Measurements from ENCODE around the gene LRRC18.

LRRC18 gene

DNA sequence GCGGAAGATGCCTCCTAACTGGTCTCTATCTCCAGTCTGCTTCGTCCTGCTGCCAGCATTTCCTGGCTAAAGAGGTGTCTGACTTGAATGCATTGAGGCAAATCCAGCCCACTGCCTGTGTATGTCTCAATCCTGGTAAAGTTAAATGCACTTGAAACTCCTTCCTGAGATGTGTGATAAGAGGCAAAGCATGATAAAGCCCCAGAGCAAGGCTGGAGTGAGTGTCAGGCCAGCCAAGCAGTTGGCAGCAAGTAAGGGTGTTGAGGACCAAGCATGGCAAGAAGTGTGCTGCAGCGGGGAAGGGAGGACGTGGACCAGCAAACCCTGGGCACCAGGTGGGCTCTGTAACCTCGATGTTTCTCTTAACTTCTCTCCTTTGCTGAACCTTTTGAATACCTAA is 29.1 kb downstream of the LRRC18 start:
- DNase-seq (ENCODE audit: low read depth, low spot score), result no peak

DNA sequence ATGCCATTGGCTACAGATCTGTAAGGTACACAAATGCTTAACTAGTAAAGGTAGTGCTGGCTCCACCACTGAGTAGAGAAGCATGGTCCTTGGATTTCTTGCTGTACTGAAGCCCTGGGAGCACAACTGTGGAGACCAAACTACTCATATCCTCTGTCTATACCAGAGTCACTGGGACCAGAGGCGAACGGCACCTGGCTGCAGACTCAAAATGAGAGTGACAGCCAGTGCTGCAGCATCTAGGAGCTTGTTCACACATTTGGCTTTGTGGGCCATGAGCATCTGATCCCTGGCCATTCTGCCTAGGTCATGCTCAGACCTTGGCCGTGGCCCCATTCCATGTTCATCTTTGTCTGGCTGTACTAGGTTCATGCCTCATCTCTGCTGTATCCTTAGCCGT is 31.9 kb downstream of the LRRC18 start:
- no peak for DNase-seq (ENCODE audit: low read depth, low spot score)

DNA sequence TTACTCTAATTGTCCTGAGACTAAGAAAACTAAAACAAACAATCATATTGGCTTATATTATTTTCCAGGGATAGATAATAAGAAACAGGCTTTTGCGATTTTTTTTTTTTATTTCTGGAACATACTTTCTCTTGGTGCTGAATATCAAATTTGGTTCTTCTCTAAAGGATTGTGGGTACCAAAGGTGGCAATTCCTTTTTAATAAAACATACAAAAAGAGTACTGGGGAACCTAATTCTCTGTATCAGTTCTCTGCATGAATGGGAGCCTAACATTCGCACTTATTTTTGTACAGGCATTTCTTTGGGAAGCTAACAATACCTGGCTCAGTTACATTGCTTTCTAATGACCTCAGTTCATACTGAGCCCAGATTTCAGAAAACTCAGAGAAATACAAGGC is 32.8 kb downstream of the LRRC18 start:
- DNase-seq (ENCODE audit: low read depth, low spot score), result no peak

DNA sequence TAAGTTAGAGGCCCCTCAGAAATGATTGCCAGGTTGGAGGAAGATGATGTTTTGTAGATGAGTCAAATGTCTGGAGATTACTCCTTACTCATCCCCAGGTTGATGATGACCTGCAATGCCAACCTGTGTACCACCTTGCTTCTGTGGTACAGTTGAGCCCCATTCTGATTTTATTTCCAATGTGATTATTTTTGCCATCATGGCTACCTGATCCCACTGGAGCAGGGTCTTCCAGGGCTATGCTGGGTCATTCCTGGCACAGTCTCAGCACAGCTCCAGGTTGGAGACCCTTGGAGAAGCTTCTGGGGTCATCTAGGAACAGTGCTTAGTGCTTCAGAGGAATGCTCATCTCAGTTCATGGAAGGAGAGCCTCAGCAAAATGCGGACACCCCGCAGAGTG is 34.3 kb downstream of the LRRC18 start:
- DNase-seq (ENCODE audit: low read depth, low spot score), result no peak

GRCh38 chr10:48904861-48905260 is 34.8 kb downstream of the LRRC18 start:
- no peak for DNase-seq (ENCODE audit: low read depth, low spot score)

GRCh38 chr10:48903151-48903550 is 36.5 kb downstream of the LRRC18 start:
- no peak for DNase-seq (ENCODE audit: low read depth, low spot score)

DNA sequence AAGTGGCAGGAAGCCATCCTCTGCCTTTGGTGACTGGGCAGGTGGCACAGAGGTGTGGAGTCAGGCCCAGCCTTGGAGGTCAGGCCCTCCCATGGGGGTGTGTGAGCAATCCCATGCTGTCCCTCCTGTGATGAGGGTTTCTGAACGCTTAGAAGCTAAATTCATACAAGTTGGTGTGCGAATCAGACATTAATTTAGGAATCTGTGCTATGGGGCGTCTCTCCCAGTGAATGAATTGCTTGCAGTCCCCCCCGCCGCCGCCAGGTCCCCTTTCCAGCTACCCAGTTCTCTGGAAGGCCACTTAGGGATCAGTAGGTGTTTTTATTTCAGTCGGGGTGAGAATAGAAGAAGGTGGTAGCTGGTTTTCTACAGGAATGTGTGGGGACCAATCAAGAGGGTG is 37.5 kb downstream of the LRRC18 start:
- no peak for DNase-seq (ENCODE audit: low read depth, low spot score)

GRCh38 chr10:48901319-48901718 is 38.3 kb downstream of the LRRC18 start:
- DNase-seq (ENCODE audit: low read depth, low spot score), result no peak

GRCh38 chr10:48900371-48900801 is 39.3 kb downstream of the LRRC18 start:
- DNase-seq (ENCODE audit: low read depth, low spot score), result no peak

DNA sequence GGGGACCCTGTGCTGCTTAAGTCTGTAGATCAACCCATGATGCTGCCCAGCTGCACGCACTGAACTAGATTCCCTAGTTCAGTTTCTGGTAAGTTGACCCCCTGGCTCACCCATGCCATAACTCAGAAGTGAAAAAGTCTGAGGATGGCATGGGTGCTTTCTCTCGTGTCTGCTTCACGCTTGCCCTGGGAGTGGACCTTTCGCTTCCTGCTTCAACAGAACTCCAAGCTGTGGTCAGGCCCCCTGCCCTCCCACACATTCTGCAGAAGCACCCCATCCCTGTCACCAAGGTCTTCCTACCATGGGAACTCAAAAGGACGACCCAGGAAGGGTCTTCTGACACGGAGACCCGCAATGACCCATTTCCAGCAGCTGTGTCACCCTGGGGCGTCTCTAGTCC is 39.9 kb downstream of the LRRC18 start:
- no peak for DNase-seq (ENCODE audit: low read depth, low spot score)

DNA sequence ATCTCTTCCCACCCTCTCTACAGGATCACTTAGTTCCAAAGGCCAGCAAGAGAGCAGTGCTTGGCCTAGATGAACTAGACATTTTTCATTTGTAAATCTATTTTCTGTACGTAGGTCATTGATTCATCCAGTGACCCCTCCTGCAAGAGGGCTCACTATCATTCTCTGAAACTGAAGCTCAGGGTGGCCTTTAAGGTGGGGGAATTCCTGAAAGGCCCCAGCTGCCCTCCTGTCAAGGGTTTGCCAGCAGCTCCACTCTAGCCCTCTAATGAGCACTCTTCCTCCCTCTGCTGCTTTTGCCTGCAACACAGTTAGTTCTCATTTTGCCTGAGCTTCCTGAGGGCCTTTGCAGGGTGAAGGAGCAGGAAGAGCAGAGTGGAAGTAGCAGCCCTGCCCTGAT is 41.2 kb downstream of the LRRC18 start:
- no peak for DNase-seq (ENCODE audit: low read depth, low spot score)

- DNase-seq (ENCODE audit: low read depth, low spot score), result no peak
These were observed 42.2 kb downstream of the LRRC18 start for GRCh38 chr10:48897441-48897790.

- no peak for DNase-seq (ENCODE audit: low read depth, low spot score)
These were observed 42.7 kb downstream of the LRRC18 start for GRCh38 chr10:48896756-48897440.

- no peak for DNase-seq (ENCODE audit: low read depth, low spot score)
These were observed 43.8 kb downstream of the LRRC18 start for GRCh38 chr10:48895803-48896195.

DNA sequence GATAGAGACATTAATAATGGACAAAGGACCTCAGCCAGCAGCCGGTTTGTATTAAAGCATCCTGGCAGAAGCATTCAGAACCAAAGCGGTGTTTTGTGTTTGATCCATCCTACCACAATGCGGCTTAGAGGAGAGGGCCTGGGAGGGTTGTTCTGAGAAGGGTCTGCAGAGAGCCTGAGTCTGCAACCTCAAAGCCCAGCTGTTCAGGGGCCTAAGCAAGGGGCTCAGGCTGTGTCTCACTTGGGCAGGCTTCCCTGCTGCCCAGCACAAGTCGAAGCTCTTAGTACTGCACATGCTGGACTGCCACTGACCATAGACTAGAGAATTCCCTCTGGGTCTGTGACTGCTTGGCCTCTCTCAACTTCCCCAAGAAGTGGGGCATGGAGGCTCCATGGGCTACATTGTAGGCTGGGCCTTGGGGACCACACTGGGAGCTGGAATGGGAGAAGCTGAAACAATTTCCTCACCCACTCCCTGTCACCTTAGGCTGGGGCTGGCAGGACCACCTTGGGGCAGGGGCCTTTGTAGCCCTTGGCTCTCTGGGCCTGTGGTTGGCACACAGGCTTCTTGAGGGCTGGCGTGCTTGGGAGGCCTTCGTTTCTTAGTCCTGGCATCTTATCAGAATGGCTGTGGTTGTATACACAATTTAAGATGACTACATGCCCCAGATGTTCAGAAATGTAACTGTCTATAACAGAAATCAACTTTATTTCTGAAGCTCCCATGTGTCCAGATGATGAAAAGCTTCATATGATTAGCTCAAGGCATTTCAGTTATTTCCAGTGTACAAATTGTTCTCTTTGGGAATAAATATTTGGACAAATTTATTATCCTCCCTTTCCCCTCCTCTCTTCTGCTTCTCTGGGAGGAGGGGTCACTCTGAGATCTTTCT is 44.5 kb downstream of the LRRC18 start:
- no peak for DNase-seq (ENCODE audit: low read depth, low spot score)

GRCh38 chr10:48890888-48891850 is 48.5 kb downstream of the LRRC18 start:
- no peak for DNase-seq (ENCODE audit: low read depth, low spot score)

GRCh38 chr10:48887982-48888381 is 51.7 kb downstream of the LRRC18 start:
- no peak for DNase-seq (ENCODE audit: low read depth, low spot score)

- DNase-seq (ENCODE audit: low read depth, low spot score), result no peak
These were observed 54.3 kb downstream of the LRRC18 start for GRCh38 chr10:48885376-48885775.

GRCh38 chr10:48884179-48885045 is 55.2 kb downstream of the LRRC18 start:
- no peak for DNase-seq (ENCODE audit: low read depth, low spot score)

DNA sequence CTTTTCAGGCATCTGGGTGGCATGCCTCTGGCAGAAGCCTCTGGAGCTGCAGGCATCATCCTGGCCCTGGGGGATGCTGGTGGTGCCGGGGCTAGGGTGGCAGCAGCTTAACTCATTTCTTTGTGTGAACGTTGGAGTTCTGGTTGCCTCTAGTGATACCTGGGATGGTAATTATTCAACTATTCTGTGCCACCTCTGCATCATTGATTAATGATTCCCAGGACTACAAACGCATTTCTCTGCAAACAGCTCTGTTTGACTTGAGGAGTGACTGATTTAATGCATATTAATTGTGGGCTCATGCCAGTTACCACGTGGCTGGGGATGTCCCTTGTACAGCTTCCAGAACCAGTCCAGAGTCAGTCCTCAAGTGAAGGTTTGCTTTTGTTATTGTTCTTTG is 55.9 kb downstream of the LRRC18 start:
- DNase-seq (ENCODE audit: low read depth, low spot score), result no peak

GRCh38 chr10:48882881-48883280 is 56.8 kb downstream of the LRRC18 start:
- no peak for DNase-seq (ENCODE audit: low read depth, low spot score)
